GM12864 (cell line): ENCODE data around the gene DCC.

Experiments used
- DNase-seq: peaks from one replicate; pipeline ENCODE4 v3.0.0-alpha.2; 2011; ENCODE audit warnings: low read depth
- H3K4me3 ChIP-seq: 2 replicates; pipeline ENCODE4 v1.5.1; 2011; ENCODE audit warnings: mild to moderate bottlenecking, low read depth, low read length, control low read depth
- TF ChIP-seq, protein P1 (sequence below): IDR thresholded peaks from 2 replicates; pipeline ENCODE4 v1.5.1; 2011; ENCODE audit warnings: low read depth, mild to moderate bottlenecking, moderate library complexity, low read length, control low read depth, inconsistent platforms; ENCODE audit errors: missing control alignments

Gene DCC

DNA sequence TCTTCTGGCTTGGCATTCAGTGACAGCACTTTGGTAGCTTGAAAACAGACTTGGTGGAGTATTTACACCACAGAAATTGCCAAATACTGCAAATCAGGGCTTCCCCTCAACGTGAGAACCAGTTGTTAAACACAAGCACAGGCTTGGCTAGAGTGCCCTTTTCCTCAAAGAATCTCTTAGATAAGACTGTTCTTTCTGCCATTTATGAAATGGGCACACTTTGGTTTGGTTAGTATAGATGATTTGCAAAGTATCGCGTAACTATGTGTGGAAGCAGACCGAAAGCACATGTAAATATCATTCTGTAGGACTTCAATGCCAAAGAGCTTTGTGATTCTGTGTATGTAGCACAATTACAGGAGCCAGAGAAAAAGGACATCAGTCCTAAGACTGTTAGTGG lies 308.2 kb downstream of the DCC start:
- TF ChIP-seq, protein P1, sequence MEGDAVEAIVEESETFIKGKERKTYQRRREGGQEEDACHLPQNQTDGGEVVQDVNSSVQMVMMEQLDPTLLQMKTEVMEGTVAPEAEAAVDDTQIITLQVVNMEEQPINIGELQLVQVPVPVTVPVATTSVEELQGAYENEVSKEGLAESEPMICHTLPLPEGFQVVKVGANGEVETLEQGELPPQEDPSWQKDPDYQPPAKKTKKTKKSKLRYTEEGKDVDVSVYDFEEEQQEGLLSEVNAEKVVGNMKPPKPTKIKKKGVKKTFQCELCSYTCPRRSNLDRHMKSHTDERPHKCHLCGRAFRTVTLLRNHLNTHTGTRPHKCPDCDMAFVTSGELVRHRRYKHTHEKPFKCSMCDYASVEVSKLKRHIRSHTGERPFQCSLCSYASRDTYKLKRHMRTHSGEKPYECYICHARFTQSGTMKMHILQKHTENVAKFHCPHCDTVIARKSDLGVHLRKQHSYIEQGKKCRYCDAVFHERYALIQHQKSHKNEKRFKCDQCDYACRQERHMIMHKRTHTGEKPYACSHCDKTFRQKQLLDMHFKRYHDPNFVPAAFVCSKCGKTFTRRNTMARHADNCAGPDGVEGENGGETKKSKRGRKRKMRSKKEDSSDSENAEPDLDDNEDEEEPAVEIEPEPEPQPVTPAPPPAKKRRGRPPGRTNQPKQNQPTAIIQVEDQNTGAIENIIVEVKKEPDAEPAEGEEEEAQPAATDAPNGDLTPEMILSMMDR: no peak
- DNase-seq: no peak
- H3K4me3 ChIP-seq: no peak overlapping the region

- H3K4me3 ChIP-seq: no peak overlapping the region
- no peak for DNase-seq
- TF ChIP-seq, protein P1: no peak
Measured at GRCh38 chr18:52652391-52652790, 312.4 kb downstream of the DCC start.

- H3K4me3 ChIP-seq: no peak overlapping the region
- TF ChIP-seq, protein P1: no peak
- no peak for DNase-seq
Measured at GRCh38 chr18:52657043-52657805, 317.2 kb downstream of the DCC start.

DNA sequence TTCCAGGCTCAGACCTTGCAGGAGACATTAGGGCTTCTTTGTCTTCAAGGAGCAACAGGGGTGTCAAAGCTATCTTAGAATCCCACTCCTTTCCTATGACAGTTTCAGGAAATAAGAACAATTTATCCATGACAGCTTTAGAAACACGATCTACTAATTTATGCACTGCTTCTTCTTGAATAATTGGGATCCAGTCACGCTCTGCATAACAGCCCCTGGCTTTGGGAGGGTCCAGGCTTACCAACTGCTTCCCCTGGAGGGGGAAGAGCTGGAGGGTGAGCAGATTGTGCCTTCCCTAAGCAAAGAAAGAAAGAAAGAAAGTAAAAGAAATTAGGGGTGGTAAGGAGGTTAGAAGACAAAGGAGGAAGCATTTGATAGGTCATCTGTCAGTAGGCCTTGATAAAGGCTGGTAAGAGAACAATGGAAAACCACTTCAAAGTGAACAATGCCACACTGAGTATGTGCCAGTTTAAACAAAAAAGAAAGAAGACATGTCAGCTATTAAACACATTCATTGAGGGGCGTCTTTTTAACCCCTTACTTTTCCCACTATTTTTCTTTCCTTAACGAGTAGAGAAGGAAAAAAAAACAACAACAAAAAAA lies 327.6 kb downstream of the DCC start:
- H3K4me3 ChIP-seq: no peak overlapping the region
- DNase-seq: no peak

DNA sequence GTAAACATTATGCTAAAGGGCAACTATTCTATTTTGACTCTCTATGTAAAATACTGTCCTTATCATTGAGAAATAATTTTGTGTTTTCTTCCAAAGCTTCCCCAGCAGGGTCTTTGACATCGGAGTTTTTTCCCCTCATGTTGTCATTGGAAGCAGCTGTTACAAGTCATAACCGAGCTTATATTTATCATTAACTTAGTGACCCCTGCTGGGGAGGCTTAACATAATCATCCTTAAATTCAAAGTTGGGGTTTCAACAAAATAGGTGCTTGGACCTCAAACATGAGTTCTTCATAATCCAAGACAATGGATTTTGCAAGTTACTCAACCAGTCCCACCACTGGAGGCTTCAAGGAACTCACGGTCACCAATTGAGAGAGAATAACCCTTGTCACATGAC lies 330.9 kb downstream of the DCC start:
- DNase-seq: no peak
- no peak overlapping the region for H3K4me3 ChIP-seq
- TF ChIP-seq, protein P1: no peak

More for the DNA sequence above, 327.6 kb downstream of the DCC start:
- TF ChIP-seq, protein P1: no peak

DNA sequence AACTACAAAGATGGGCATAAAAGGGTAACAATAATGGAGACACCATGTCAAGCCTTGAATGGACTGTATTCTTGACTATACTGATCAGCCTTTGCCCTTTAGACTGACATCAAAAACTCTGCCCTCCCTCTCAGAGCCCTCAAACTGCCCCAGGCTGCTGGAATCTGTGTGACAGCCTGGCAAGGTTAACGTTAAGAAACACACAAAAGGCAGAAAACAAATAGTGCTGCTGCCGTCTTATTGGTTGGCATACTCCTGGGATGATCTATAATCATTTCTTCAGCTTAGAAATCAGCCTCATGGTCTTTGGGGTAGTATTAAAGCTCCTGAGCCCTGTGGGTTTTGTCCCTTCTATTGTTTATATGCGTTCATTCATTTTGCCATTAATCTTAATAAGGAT lies 338.0 kb downstream of the DCC start:
- no peak for DNase-seq
- H3K4me3 ChIP-seq: no peak overlapping the region
- TF ChIP-seq, protein P1: no peak
